ENCODE results near the gene TNFSF15. TPM values are rescaled to one million over a fixed set of nuclear protein-coding genes. Genes with fewer than 3 reads are reported as not detected.

The TNFSF15 gene
- total RNA-seq, 1 donor from 2014 or later, result 0.59 TPM

DNA sequence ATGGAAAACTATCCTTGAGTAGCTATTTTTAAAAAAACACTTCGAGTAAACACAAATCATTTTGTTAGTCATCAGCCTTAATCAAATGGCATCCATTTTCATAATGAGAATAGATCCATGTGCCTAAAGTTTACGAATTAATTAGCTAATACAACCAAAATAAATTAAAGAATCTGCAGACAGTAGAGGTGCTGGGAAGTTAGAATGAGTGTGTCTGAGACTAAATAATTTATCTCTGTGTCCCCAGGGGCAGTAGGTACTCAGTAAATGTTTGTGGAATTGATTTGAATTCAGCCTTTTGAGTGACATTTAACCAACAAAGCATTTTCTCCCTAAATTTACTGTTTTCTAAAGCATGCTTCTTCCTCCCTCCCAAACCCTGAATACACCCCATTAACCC is 18.6 kb downstream of the TNFSF15 start:
- no peak for DNase-seq

DNA sequence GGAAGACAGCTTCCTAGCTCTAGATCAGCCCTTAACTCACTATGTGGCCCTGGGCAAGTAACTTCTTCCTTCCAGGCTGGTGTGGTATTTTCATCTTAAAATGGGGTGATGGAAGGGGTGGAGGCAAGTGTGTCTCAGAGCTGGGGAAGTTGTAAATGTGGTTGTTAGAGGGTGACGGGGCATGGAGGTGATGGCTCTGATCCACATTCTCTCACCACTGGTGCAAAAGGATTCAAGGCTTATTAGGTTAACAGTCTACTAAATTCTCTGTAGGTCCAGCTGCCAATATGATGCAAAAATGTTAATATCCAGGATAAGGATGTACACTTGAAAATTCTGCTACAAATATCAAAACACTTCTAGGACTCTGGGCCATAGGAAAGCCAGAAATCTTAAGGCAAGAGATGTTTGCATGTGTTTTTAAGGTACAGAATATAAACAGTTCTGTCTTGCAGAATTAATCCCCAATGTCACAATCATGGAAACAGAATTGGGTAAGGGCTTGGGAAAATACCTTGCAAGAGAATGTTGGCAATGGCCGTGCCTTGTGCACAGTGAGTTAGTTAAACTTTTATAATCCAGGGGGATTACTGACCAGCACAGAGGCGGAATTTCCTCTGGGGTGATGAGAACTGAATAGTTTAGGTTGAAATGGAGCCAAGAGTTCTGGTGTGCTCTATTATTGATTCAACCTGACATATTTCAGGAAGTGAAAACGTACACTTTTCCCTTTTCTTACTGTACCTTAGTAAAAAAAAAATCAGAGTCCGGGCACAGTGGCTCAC is 19.8 kb downstream of the TNFSF15 start:
- no peak for DNase-seq

GRCh38 chr9:114784721-114785279 is 21.0 kb downstream of the TNFSF15 start:
- no peak for DNase-seq

DNA sequence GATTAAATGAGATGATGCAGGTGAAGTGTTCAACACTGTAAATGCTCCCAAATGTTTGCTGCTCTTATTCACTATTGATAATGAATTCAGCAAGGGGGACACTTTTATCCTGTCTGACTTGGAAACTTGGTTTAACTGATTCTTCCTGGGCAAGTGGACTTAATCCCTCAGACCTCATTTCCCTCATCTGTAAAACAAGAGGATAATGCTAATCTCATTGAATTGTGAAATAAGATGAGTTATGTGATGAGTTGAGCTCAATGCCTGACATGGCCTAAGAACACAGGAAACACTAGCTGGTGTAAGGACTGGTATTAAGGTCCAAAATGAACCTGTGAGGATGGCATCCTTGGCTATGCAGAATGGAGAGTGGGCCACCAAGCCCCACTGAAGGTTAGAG is 23.3 kb downstream of the TNFSF15 start:
- DNase-seq, result no peak

- DNase-seq, result peak; percentile 24
These were observed 26.4 kb downstream of the TNFSF15 start for GRCh38 chr9:114779352-114779845.

DNA sequence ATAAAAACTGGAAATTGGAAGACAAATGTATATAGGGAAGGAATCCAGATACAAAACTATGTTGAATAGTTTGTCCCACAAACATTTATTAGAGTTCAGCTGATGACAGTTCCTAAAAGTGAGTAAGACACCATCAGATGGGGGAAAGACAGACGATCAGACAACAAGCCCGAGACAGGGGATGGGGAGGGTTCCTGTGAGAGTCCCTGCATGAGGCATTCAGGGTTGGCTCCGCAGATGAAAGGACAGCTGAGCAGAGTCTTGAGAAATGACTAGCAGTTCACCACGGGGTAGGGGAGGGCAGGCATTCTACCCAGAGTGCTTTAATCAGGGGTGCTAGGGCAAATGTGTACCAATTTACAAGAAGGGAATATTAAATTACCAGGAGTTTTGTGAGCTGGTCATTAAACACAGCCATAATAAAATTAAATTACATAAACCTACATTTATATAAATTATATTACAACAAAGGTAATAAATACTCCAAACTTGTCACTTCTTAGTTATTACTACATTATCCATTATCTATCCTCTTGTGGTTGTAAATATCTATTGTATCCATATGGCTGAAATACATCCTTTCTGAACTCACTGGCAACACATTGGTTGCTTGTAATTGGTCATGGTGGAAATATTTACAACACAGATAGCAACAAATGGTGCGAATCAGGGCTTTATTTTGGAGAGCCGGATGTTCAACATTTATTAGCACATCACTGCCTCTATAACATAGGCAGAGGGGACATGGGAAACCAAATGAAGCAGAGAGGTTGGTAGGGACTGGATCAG is 27.8 kb downstream of the TNFSF15 start:
- peak; percentile 84 for DNase-seq

- DNase-seq, result no peak
These were observed 29.0 kb downstream of the TNFSF15 start for GRCh38 chr9:114776683-114777399.

GRCh38 chr9:114775981-114776380 is 29.9 kb downstream of the TNFSF15 start:
- no peak for DNase-seq

DNA sequence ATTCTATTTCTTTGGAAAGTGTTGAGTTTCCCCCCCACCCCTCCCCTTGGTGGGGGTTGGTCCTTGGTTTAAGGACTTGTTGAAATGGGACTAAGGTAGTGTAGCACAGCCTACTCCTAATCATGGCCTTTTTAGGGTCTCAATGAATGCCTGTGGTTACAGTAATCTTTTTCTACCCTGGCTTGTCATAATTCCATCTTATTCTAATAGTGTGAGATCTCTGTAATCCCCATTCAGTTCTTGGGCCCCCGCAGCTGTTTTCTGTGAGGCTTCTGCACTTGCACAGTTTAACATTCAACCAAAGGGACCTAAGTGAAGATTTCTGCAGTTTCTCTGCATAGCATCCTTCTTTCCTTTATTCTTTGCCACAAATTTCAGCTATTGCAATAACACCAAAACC is 30.7 kb downstream of the TNFSF15 start:
- DNase-seq, result no peak

DNA sequence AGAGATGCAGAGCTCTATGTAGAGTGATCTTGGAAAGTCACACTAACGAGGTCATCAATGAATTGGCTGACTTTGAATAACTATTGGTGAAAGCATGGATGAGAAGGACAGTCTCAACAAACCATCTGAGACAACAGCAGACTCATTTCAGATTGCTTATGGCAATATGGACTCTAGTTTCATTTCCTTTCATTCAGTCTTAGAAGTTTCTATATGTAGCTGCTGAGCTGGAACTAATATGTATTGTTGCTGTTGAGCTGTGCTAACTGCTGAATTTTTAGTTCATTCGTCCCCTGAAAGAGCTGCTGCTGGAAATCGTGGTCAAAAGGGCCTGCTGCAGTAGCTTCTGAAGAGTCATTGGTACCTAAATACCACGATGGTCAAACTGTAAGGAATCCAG is 31.3 kb downstream of the TNFSF15 start:
- no peak for DNase-seq

DNA sequence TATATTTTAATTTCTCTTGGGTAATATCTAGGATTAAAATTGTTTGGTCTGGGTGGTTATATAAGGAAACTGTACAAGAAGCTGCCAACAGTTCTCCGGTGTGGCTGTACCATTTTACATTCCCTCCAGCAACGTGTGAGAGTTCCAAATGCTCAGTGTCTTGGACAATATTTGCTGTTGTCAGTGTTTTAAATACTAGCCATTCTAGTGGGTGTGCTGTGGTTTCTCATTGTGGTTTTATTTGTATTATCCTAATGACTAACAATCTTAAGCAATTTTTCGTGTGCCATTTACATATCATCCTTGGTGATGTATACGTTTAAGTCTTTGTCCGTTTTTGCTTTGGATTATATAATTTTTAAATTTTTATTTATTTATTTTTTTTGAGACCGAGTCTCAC is 34.0 kb downstream of the TNFSF15 start:
- DNase-seq, result no peak

- DNase-seq, result no peak
These were observed 34.8 kb downstream of the TNFSF15 start for GRCh38 chr9:114770991-114771390.

GRCh38 chr9:114769624-114770023 is 36.2 kb downstream of the TNFSF15 start:
- peak; percentile 51 for DNase-seq

- no peak for DNase-seq
These were observed 42.6 kb downstream of the TNFSF15 start for GRCh38 chr9:114763220-114763619.

DNA sequence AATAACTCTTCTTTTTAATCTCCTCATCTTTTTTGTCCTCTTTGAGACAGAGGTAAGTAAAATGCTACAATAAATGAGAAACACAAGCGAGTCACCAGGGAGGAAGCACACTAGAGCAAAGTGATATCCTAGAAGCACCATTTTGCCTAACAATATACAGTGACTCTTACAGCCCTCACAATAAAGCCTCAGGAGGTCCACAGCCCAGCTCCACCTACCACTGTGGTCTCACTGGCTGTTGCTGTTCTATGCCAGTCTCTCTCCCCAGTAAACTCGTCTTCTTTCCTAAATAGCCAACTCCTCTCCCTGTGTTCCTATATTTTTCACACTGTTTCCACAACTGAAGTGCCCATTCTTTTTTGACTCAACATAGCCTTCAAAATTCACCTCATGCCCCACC is 44.3 kb downstream of the TNFSF15 start:
- DNase-seq, result no peak

DNA sequence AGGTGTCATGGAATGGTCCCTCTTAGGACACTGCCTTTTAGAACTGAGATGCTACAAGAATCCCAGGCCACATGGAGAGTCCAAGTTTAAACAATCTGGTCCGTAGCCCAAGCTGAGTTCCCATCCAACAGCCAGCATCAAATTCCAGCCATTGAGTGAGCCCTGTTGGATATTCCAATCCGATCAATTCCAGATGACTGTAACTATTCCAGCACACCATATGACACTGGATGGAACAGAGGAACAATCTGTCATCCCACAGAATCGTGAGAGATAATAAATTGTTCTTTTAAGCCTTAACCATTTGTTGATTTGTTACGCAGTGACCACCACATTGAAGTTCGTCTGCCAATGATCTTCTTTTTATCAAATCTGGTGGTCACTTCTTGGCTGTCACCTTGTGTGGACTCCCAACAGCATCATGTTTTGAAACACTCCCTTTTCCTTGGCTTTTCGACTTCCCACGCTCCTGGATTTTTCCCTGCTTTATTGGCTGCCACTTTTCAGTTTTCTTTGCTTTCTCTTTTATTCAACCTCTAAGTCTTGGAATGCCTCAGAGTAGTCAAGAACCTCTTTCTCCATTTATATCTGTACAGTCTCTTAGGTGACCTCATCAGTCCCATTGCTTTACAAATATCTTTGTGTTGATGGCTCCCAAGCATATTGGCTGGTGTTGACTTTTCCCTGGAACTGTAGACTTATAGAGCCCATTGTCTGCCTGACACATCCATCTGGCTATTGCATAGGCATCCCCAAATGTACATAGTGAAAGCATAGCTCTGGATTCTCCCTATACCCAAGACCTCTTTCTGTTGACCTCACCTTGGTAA is 46.1 kb downstream of the TNFSF15 start:
- DNase-seq, result peak; percentile 87

DNA sequence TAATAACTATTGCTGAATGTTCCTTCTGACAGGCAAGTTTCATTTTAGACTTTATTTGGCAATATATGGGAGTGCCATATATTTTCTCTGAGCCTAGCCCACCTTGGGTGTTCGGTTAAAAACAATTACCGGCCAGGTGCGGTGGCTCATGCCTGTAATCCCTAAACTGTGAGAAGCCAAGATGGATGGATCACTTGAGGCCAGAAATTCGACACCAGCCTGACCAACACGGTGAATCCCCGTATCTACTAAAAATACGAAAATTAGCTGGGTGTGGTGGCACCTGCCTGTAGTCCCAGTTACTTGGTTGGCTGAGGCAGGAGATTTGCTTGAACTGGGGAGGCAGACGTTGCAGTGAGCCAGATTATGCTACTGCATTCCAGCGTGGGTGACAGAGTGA is 47.9 kb downstream of the TNFSF15 start:
- DNase-seq, result no peak

GRCh38 chr9:114757395-114757794 is 48.4 kb downstream of the TNFSF15 start:
- no peak for DNase-seq

GRCh38 chr9:114756920-114757319 is 48.9 kb downstream of the TNFSF15 start:
- DNase-seq, result no peak

GRCh38 chr9:114754581-114754980 is 51.3 kb downstream of the TNFSF15 start:
- no peak for DNase-seq

GRCh38 chr9:114746591-114747346 is 59.1 kb downstream of the TNFSF15 start:
- DNase-seq, result peak; percentile 95

All from skin of body (tissue), 2 donors.